Measurements from ENCODE around the gene SLC23A2.

GRCh38 chr20:4896119-4896702 lies 105.1 kb downstream of the SLC23A2 start:
- TF ChIP-seq CTCF (IDR thresholded peaks at IDR 0.05) (no peak), POLR2A (IDR thresholded peaks at IDR 0.05) (no peak)
